ENCODE results near the gene FMN2. TPM values are rescaled to one million over a fixed set of nuclear protein-coding genes. Genes with fewer than 3 reads are reported as not detected.

Gene FMN2
- total RNA-seq, 1 experiment from 2014 or later = not detected

- Histone ChIP-seq H3K27me3 (ENCODE audit: insufficient read depth, low read depth) (no peaks in the 10 kb centered on the region), H3K27ac (no peak overlapping the region), H3K79me2 (ENCODE audit: low read depth) (no peaks in the 10 kb centered on the region), H3K4me2 (no peak overlapping the region), H3K36me3 (ENCODE audit: low read depth) (no peaks in the 10 kb centered on the region), H3K4me3 (no peak overlapping the region), H2AFZ (no peak overlapping the region), H3K4me1 (replicated peaks; ENCODE audit: insufficient read depth) (no peaks in the 10 kb centered on the region), H4K20me1 (ENCODE audit: insufficient read depth) (no peaks in the 10 kb centered on the region), H3K9me3 (ENCODE audit: insufficient read depth, low read depth) (no peaks in the 10 kb centered on the region), H3K9me2 (ENCODE audit: insufficient read depth) (no peaks in the 10 kb centered on the region), H3F3A (ENCODE audit: insufficient read depth, low read depth) (no peaks in the 10 kb centered on the region)
- no peak for DNase-seq
- POLR2A ChIA-PET (ENCODE audit: unreplicated experiment) = no interaction called here
- CTCF ChIA-PET = no interaction called here
- TF ChIP-seq CTCF (conservative IDR thresholded peaks at IDR 0.05) (no peak), EZH2 (IDR thresholded peaks at IDR 0.05; ENCODE audit: low read depth) (no peak)
- BruUV-seq (replicated peaks) = no TSS peak
- intact Hi-C loops (cut with micrococcal nuclease; ENCODE audit: unreplicated experiment) = no loop called here
These were observed 407.3 kb downstream of the FMN2 start for GRCh38 chr1:240499012-240499411.

GRCh38 chr1:240500647-240501046 lies 409.0 kb downstream of the FMN2 start:
- ChIA-PET CTCF (no interaction called here), POLR2A (ENCODE audit: unreplicated experiment) (no interaction called here)
- BruUV-seq (replicated peaks) = no TSS peak
- no peaks in the 10 kb centered on the region for H3K27me3 ChIP-seq (ENCODE audit: insufficient read depth, low read depth)
- no peaks in the 10 kb centered on the region for H3K9me3 ChIP-seq (ENCODE audit: insufficient read depth, low read depth)
- no peaks in the 10 kb centered on the region for H3K4me1 ChIP-seq (replicated peaks; ENCODE audit: insufficient read depth)
- intact Hi-C loops (cut with micrococcal nuclease; ENCODE audit: unreplicated experiment) = no loop called here
- H3K9me2 ChIP-seq (ENCODE audit: insufficient read depth) = no peaks in the 10 kb centered on the region
- H3F3A ChIP-seq (ENCODE audit: insufficient read depth, low read depth) = no peaks in the 10 kb centered on the region
- H3K4me3 ChIP-seq = no peak overlapping the region
- TF ChIP-seq EZH2 (IDR thresholded peaks at IDR 0.05; ENCODE audit: low read depth) (no peak), CTCF (conservative IDR thresholded peaks at IDR 0.05) (no peak)
- no peak overlapping the region for H3K4me2 ChIP-seq
- H3K36me3 ChIP-seq (ENCODE audit: low read depth) = no peaks in the 10 kb centered on the region
- H4K20me1 ChIP-seq (ENCODE audit: insufficient read depth) = no peaks in the 10 kb centered on the region
- DNase-seq = no peak
- no peak overlapping the region for H2AFZ ChIP-seq
- no peak overlapping the region for H3K27ac ChIP-seq
- no peaks in the 10 kb centered on the region for H3K79me2 ChIP-seq (ENCODE audit: low read depth)

DNA sequence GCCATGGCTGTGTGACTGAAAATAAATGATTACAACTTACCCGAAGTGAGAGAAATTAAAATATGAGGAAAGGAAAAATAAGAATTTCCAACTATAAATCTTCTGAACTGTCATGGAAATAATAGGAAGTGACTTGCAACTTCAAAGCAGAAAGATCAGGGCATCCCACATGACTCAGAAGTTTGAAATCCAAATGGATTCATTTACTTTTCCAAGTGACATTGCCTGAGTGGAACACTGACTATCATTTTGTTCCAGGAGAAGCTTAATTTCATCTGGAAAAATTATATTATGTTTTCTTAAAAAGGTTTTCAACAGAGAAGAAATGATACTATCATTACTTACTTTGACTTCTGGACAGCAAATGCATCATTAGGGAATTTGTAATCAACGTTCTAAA lies 409.4 kb downstream of the FMN2 start:
- TF ChIP-seq CTCF (conservative IDR thresholded peaks at IDR 0.05) (no peak), EZH2 (IDR thresholded peaks at IDR 0.05; ENCODE audit: low read depth) (no peak)
- H3K79me2 ChIP-seq (ENCODE audit: low read depth) = no peaks in the 10 kb centered on the region
- H3K27ac ChIP-seq = no peak overlapping the region
- CTCF ChIA-PET = no interaction called here
- no peaks in the 10 kb centered on the region for H3K4me1 ChIP-seq (replicated peaks; ENCODE audit: insufficient read depth)
- H3K4me3 ChIP-seq = no peak overlapping the region
- no TSS peak for BruUV-seq (replicated peaks)
- H3F3A ChIP-seq (ENCODE audit: insufficient read depth, low read depth) = no peaks in the 10 kb centered on the region
- H2AFZ ChIP-seq = no peak overlapping the region
- intact Hi-C loops (cut with micrococcal nuclease; ENCODE audit: unreplicated experiment) = no loop called here
- H3K9me2 ChIP-seq (ENCODE audit: insufficient read depth) = no peaks in the 10 kb centered on the region
- H4K20me1 ChIP-seq (ENCODE audit: insufficient read depth) = no peaks in the 10 kb centered on the region
- no peaks in the 10 kb centered on the region for H3K36me3 ChIP-seq (ENCODE audit: low read depth)
- no peak overlapping the region for H3K4me2 ChIP-seq
- DNase-seq = no peak
- H3K9me3 ChIP-seq (ENCODE audit: insufficient read depth, low read depth) = no peaks in the 10 kb centered on the region
- POLR2A ChIA-PET (ENCODE audit: unreplicated experiment) = no interaction called here
- H3K27me3 ChIP-seq (ENCODE audit: insufficient read depth, low read depth) = peaks cover 2% of the 10 kb centered on the region; the same call in 1 of the 2 replicates
